ENCODE results near the gene NKX2-1.

The NKX2-1 gene

GRCh38 chr14:36515896-36516718, 3.9 kb downstream of the NKX2-1 start:
- Histone ChIP-seq H3K27me3 (ENCODE audit: control insufficient read depth, insufficient read depth, low read length) (peaks cover 99% of the 10 kb centered on the region), H3K4me1 (ENCODE audit: control insufficient read depth, insufficient read depth, low read length) (peaks cover 2% of the 10 kb centered on the region), H3K9me3 (ENCODE audit: control insufficient read depth, insufficient read depth, low read length) (no peaks in the 10 kb centered on the region), H3K4me3 (ENCODE audit: low read depth, low read length) (peak overlapping the region; percentile 35), H3K9ac (ENCODE audit: low read depth, low read length) (no peak overlapping the region), H3K36me3 (ENCODE audit: control insufficient read depth, insufficient read depth, low read length) (no peaks in the 10 kb centered on the region)

- H3K27me3 ChIP-seq (ENCODE audit: control insufficient read depth, insufficient read depth, low read length) = peaks cover 100% of the 10 kb centered on the region
- no peaks in the 10 kb centered on the region for H3K36me3 ChIP-seq (ENCODE audit: control insufficient read depth, insufficient read depth, low read length)
- H3K4me3 ChIP-seq (ENCODE audit: low read depth, low read length) = peak overlapping the region; percentile 16
- peaks cover 2% of the 10 kb centered on the region for H3K4me1 ChIP-seq (ENCODE audit: control insufficient read depth, insufficient read depth, low read length)
- no peaks in the 10 kb centered on the region for H3K9me3 ChIP-seq (ENCODE audit: control insufficient read depth, insufficient read depth, low read length)
- H3K9ac ChIP-seq (ENCODE audit: low read depth, low read length) = no peak overlapping the region
These were observed 4.9 kb downstream of the NKX2-1 start for GRCh38 chr14:36515105-36515593.

GRCh38 chr14:36514278-36515104, 5.5 kb downstream of the NKX2-1 start:
- H3K9me3 ChIP-seq (ENCODE audit: control insufficient read depth, insufficient read depth, low read length) = no peaks in the 10 kb centered on the region
- peak overlapping the region; percentile 16 for H3K4me3 ChIP-seq (ENCODE audit: low read depth, low read length)
- peaks cover 5% of the 10 kb centered on the region for H3K4me1 ChIP-seq (ENCODE audit: control insufficient read depth, insufficient read depth, low read length)
- no peaks in the 10 kb centered on the region for H3K36me3 ChIP-seq (ENCODE audit: control insufficient read depth, insufficient read depth, low read length)
- H3K9ac ChIP-seq (ENCODE audit: low read depth, low read length) = no peak overlapping the region
- H3K27me3 ChIP-seq (ENCODE audit: control insufficient read depth, insufficient read depth, low read length) = peaks cover 100% of the 10 kb centered on the region

GRCh38 chr14:36513451-36514277, 6.4 kb downstream of the NKX2-1 start:
- Histone ChIP-seq H3K9me3 (ENCODE audit: control insufficient read depth, insufficient read depth, low read length) (no peaks in the 10 kb centered on the region), H3K4me3 (ENCODE audit: low read depth, low read length) (peak overlapping the region; percentile 16), H3K36me3 (ENCODE audit: control insufficient read depth, insufficient read depth, low read length) (no peaks in the 10 kb centered on the region), H3K27me3 (ENCODE audit: control insufficient read depth, insufficient read depth, low read length) (peaks cover 100% of the 10 kb centered on the region), H3K9ac (ENCODE audit: low read depth, low read length) (no peak overlapping the region), H3K4me1 (ENCODE audit: control insufficient read depth, insufficient read depth, low read length) (peaks cover 8% of the 10 kb centered on the region)

GRCh38 chr14:36513012-36513420, 7.0 kb downstream of the NKX2-1 start:
- no peaks in the 10 kb centered on the region for H3K36me3 ChIP-seq (ENCODE audit: control insufficient read depth, insufficient read depth, low read length)
- H3K4me1 ChIP-seq (ENCODE audit: control insufficient read depth, insufficient read depth, low read length) = peaks cover 9% of the 10 kb centered on the region
- peaks cover 99% of the 10 kb centered on the region for H3K27me3 ChIP-seq (ENCODE audit: control insufficient read depth, insufficient read depth, low read length)
- H3K9me3 ChIP-seq (ENCODE audit: control insufficient read depth, insufficient read depth, low read length) = no peaks in the 10 kb centered on the region
- H3K9ac ChIP-seq (ENCODE audit: low read depth, low read length) = no peak overlapping the region
- H3K4me3 ChIP-seq (ENCODE audit: low read depth, low read length) = peak overlapping the region; percentile 16

- H3K4me3 ChIP-seq (ENCODE audit: low read depth, low read length) = peak overlapping the region; percentile 16
- no peaks in the 10 kb centered on the region for H3K9me3 ChIP-seq (ENCODE audit: control insufficient read depth, insufficient read depth, low read length)
- H3K9ac ChIP-seq (ENCODE audit: low read depth, low read length) = no peak overlapping the region
- H3K27me3 ChIP-seq (ENCODE audit: control insufficient read depth, insufficient read depth, low read length) = peaks cover 99% of the 10 kb centered on the region
- no peaks in the 10 kb centered on the region for H3K36me3 ChIP-seq (ENCODE audit: control insufficient read depth, insufficient read depth, low read length)
- H3K4me1 ChIP-seq (ENCODE audit: control insufficient read depth, insufficient read depth, low read length) = peaks cover 9% of the 10 kb centered on the region
These were observed 7.4 kb downstream of the NKX2-1 start for GRCh38 chr14:36512585-36513003.

- Histone ChIP-seq H3K9me3 (ENCODE audit: control insufficient read depth, insufficient read depth, low read length) (no peaks in the 10 kb centered on the region), H3K27me3 (ENCODE audit: control insufficient read depth, insufficient read depth, low read length) (peaks cover 99% of the 10 kb centered on the region), H3K4me1 (ENCODE audit: control insufficient read depth, insufficient read depth, low read length) (peaks cover 9% of the 10 kb centered on the region), H3K9ac (ENCODE audit: low read depth, low read length) (no peak overlapping the region), H3K4me3 (ENCODE audit: low read depth, low read length) (peak overlapping the region; percentile 16), H3K36me3 (ENCODE audit: control insufficient read depth, insufficient read depth, low read length) (no peaks in the 10 kb centered on the region)
These were observed 7.9 kb downstream of the NKX2-1 start for GRCh38 chr14:36511981-36512584.

- peaks cover 13% of the 10 kb centered on the region for H3K4me1 ChIP-seq (ENCODE audit: control insufficient read depth, insufficient read depth, low read length)
- peaks cover 99% of the 10 kb centered on the region for H3K27me3 ChIP-seq (ENCODE audit: control insufficient read depth, insufficient read depth, low read length)
- H3K36me3 ChIP-seq (ENCODE audit: control insufficient read depth, insufficient read depth, low read length) = no peaks in the 10 kb centered on the region
- no peaks in the 10 kb centered on the region for H3K9me3 ChIP-seq (ENCODE audit: control insufficient read depth, insufficient read depth, low read length)
- no peak overlapping the region for H3K9ac ChIP-seq (ENCODE audit: low read depth, low read length)
- H3K4me3 ChIP-seq (ENCODE audit: low read depth, low read length) = no peak overlapping the region
These were observed 9.2 kb downstream of the NKX2-1 start for GRCh38 chr14:36510874-36511273.

- H3K4me1 ChIP-seq (ENCODE audit: control insufficient read depth, insufficient read depth, low read length) = peaks cover 13% of the 10 kb centered on the region
- peak overlapping the region; percentile 14 for H3K4me3 ChIP-seq (ENCODE audit: low read depth, low read length)
- H3K9ac ChIP-seq (ENCODE audit: low read depth, low read length) = no peak overlapping the region
- H3K36me3 ChIP-seq (ENCODE audit: control insufficient read depth, insufficient read depth, low read length) = no peaks in the 10 kb centered on the region
- H3K27me3 ChIP-seq (ENCODE audit: control insufficient read depth, insufficient read depth, low read length) = peaks cover 96% of the 10 kb centered on the region
- no peaks in the 10 kb centered on the region for H3K9me3 ChIP-seq (ENCODE audit: control insufficient read depth, insufficient read depth, low read length)
These were observed 9.8 kb downstream of the NKX2-1 start for GRCh38 chr14:36510078-36510799.

GRCh38 chr14:36509069-36509917, 10.7 kb downstream of the NKX2-1 start:
- H3K27me3 ChIP-seq (ENCODE audit: control insufficient read depth, insufficient read depth, low read length) = peaks cover 96% of the 10 kb centered on the region
- H3K9me3 ChIP-seq (ENCODE audit: control insufficient read depth, insufficient read depth, low read length) = no peaks in the 10 kb centered on the region
- H3K4me3 ChIP-seq (ENCODE audit: low read depth, low read length) = peak overlapping the region; percentile 3
- no peak overlapping the region for H3K9ac ChIP-seq (ENCODE audit: low read depth, low read length)
- H3K4me1 ChIP-seq (ENCODE audit: control insufficient read depth, insufficient read depth, low read length) = peaks cover 15% of the 10 kb centered on the region
- H3K36me3 ChIP-seq (ENCODE audit: control insufficient read depth, insufficient read depth, low read length) = no peaks in the 10 kb centered on the region

All from iPS-15b (cell line).